Right forelimb (tissue), 1 donor: ENCODE results near the gene LARP1B.
"Not testable (repeated sequence)": the region's sequence is repeated elsewhere in the genome, so short reads cannot be mapped to it uniquely, and the experiment has no call there.

Source experiments
- DNase-seq: peaks from one replicate; pipeline ENCODE4 v3.0.0-alpha.2; 2018

Gene LARP1B

DNA sequence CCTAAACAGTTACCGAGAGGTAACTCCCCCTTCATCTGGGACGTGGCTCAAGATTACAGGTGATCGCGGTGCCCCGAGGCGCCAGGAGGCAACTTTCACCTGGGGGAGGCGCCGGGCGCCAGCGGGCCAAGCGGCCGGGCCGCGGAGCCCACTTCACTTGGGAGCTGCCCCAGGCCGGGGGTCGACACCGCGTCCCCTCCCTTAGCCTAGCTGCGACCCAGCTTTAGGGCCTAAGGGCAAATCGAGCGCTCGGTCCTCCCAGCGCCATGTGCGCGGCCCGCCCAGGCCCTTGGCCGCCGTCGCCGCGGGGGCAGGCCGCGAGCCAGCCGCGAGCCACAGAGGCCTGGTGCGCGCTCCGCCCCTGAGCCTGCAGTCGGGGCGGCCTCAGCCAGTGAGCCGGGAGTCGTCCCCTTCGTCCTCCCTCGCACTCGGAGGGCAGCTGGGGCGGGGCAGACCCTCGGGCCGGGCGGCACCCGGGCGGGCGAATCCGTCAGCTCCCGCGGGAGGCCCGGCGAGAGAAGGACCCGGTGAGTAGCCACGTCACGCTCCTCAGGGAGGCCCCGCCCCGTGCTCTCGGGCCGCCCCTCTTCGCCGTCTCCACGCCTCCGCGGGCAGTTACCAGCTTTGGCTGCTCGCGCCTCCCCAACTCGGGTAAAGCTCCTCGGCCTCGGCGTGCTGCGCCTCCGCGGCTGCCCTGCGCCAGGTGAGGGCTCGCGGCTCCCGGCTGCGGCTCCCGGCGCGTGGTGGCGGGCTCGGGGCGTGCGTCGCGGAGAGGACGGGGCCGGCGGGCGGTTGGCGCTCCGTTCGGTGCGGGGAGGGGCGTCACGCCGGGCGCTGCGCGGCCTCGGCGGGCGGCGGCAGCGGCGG is at the start of gene LARP1B:
Gene LARP1B, plus strand, starts transcription at position 614 of the 867 bp plus-strand sequence. CDS start 13,640 bp downstream, outside the sequence.
- peak; percentile 97 for DNase-seq

DNA sequence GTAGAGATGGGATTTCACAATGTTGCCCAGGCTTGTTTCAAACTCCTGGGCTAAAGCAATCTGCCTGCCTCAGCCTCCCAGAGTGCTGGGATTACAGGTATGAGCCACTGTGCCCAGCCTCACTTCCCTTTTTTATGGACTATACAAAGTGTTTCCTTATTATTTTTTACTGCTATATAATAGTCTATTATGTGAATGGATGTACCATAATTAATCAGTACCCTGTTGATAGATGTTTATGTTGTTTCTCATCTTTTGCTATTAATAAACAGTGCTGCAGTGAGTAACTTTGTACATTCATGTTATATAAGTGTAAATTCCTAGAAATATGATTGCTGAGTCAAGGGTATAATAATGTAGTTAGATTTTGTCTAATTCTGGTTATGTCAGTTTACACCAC is 35.8 kb upstream of the LARP1B start:
- no peak for DNase-seq

DNA sequence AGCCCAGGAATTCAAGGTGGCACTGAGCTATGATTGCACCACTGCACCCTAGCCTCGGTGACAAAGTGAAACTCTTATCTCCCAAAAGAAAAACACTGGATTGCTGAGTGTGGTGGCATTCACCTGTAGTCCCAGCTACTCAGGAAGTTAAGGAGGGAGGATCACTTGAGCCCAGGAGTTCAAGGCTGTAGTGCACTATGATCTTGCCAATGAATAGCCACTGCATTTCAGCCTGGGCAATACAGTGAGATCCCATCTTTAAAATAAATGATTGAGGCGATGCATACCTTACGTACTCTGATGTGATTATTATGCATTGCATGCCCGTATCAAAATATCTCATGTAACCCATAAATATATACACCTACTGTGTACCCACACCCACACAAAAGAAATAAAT is 31.2 kb upstream of the LARP1B start:
- DNase-seq = no peak

DNA sequence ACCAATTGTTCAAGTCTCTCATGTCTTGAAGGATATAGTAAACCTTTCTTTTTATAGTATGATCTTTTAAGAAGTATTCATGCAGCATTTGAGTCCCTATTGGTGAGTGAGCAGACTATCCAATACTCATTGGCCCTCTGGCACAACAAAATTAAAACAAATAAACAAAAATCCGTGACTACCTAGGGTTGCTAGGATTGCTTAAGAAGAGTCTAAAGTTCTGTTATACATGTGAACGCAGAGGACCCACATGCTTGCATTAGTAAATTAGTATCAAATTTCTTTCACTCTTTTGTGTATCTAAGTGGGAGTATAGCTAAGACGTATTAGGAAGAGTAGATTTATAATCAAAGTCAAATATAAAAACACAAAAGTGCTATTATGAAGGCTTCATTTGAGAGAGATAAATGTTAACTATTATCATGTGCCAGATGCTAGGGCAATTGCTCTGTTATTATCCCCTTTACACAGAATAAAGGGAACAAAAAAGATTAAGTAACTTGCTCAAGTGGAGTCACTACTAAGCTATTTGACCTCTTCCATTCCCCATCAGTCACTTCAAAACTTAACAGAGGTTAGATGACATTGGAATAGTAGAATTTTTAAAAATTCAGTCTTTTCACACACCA is 29.2 kb upstream of the LARP1B start:
- DNase-seq = no peak

DNA sequence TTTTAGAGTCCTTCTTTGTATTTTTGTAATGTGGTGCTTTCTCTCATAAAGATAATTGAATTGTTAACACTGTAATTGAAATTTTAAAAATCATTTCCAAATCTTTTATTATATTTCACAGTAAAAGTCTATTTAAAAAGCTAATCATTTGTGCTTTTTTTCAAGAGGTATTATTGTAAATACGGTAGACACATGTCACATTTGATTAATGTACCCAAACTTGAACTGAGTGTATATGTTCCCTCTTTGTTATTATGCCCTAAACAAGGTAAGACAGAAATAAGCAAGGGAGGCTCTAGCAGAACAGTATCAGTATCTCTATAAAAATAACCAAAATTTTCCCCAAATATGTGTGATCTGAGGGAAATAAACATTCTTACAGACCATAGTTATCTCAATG is 21.5 kb upstream of the LARP1B start:
- DNase-seq = no peak

DNA sequence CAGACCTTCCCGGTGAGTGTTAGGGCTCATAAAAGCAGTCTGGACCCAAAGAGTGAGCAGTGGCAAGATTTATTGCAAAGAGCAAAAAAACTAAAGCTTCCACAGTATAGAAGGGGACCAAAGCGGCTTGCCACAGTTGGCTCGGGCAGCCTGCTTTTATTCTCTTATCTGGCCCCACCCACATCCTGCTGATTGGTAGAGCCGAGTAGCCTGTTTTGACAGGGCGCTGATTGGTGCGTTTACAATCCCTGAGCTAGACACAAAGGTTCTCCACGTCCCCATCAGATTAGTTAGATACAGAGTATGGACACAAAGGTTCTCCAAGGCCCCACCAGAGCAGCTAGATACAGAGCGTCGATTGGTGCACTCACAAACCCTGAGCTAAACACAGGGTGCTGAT is 14.1 kb upstream of the LARP1B start:
- not testable (repeated sequence) for DNase-seq

DNA sequence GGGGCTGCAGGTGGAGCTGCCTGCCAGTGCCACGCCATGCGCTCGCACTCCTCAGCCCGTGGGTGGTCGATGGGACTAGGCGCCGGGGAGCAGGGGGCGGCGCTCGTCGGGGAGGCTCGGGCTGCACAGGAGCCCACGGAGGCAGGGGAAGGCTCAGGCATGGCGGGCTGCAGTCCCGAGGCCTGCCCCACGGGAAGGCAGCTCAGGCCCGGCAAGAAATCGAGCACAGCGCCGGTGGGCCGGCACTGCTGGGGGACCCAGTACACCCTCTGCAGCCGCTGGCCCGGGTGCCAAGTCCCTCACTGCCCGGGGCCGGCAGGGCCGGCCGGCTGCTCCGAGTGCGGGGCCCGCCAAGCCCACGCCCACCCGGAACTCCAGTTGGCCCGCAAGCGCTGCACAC is 13.6 kb upstream of the LARP1B start:
- not testable (repeated sequence) for DNase-seq

DNA sequence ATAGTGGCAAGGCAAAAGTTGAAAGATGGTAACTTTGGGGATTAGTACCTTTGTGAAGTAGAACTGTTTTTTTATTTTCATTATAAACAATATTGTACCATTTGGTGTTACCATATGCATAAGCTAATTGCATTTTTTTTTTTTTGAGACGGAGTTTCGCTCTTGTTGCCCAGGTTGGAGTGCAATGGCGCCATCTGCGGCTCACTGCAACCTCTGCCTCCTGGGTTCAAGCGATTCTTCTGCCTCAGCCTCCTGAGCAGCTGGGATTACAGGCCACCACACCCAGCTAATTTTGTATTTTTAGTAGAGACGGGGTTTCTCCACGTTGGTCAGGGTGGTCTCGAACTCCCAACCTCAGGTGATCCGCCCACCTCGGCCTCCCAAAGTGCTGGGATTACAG is 9.9 kb upstream of the LARP1B start:
- DNase-seq = not testable (repeated sequence)

DNA sequence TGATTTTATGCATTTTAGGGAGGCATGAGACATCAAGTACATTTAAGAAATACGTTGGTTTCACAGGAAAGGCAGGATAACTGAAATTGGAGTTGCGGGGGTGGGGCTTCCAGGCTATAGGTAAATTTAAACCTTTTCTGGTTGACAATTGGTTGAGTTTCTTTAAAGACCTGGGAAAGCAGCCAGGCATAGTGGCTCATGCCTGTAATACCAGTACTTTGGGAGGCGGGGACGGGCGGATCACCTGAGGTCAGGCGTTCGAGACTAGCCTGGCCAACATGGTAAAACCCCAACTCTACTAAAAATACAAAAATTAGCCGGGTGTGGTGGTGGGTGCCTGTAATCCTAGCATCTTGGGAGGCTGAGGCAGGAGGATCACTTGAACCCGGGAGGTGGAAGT is 6.2 kb upstream of the LARP1B start:
- not testable (repeated sequence) for DNase-seq

DNA sequence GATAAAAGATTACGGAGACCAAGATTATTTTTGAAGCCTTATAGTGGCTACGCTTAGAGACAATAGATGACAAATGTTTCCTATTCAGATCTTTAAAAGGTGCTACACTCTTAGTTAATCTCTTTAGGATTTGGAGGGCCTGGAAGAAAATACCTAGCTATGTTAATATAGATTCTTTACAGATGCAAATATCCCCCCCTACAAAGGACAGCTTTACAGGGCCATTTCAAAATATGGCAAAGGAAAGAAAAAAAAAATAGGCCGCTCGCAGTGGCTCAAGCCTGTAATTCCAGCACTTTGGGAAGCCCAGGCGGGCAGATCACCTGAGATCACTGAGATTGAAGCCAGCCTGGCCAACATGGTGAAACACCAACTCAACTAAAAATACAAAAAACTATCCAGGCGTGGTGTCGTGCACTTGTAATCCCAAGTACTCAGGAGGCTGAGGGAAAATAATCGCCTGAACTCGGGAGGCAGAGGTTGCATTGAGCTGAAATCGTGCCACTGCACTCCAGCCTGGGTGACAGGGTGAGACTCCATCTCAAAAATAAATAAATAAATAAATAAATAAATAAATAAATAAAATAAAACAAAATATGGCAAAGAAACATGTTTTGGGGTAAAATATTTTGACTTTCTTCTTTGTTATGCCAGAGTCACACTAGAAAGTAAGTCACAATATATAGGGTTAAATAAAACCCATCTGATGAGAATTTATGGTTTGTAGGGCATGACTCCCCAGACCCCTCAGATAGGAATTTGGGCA is 5.5 kb upstream of the LARP1B start:
- DNase-seq = not testable (repeated sequence)

DNA sequence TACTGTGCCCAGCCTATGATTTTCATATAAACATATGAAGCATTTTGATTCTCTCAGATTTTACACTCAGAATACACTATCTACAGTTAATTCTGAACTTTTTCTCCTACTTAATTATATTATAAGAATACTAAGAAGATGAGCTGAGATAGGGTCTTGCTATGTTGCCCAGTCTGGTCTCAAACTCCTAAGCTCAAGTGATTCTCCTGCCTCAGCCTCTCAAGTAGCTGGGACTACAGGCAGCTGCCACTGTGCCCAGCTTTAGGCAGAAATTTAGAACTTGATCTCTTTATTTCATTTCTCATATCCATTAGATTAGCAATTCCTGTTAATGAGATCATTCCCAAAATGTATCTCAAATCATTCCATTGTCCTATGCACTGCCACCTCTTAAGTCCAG is 4.7 kb upstream of the LARP1B start:
- no peak for DNase-seq

DNA sequence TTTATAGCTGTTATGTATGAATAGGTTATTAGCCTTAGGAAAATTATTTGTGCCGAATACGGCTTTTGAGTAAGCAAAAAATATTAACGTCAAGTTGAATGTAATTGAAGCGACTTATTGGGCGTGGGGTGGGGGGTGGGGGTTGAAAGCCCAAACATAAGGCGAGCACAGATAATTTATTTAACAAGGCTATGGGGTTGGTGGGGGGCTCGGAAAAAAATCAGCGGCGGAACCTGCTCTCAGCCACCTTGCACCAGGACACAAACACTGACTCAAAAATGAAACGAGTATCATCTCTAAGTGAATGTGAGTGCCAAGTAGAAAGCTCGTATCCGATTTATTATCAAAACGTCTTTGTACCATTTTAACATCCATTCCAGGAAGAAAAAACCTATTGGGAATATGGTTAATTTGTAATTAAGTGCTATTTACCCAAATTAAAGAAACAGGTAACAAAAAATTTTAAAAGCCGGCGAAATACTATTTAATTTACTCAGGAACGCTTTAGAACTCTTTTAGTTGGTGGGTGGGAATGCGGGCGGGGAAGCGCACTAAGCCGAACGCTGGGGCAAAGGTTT is 902 bp upstream of the LARP1B start:
- no peak for DNase-seq

DNA sequence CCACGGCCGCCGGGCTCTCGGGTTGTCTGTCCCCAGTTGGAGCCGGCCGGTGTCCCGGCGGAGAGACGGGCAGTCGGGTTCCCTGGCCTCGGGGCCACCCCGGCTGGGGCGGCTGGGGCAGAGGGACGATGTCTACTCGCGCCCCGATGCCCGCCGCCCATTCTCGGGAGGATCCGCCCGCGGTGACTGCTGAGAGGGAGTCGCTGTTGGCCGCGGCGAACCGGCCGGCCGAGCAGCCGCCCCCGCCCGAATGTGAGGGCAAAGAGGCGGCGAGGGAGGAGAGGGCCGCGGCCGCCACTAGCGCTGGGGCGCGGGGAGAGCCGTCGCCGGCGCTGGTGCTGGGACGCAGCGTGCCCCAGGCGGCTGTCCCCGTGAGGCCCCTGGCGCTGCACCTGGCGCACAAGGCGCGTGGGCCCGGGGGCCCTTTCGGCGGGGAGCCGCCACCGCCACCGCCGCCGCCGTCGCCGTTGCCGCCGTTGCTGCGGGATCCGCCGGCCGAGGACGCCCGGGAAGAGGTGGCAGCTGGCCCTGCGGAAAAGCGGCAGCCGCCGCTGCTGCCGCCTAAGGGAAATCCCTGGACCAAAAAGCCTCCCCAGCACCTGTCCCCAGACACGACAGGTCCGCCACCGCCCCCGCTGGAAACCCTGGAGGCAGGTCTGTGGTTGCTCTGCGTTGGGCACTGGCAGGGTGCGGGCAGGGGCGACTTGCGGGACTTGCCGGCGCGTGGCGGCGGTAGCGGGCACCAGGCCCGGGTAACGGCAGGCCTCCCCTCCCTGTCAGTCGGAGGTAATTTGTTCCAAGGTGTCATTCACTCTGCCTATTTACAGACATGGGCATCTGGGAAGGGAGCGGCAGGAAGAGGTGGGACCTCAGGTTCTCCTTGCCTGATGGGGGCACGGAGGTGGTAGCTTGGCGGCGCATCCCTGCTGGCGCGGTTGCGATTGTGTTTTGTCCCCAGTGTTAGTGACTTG is 739 bp downstream of the LARP1B start:
- peak; percentile 72 for DNase-seq

DNA sequence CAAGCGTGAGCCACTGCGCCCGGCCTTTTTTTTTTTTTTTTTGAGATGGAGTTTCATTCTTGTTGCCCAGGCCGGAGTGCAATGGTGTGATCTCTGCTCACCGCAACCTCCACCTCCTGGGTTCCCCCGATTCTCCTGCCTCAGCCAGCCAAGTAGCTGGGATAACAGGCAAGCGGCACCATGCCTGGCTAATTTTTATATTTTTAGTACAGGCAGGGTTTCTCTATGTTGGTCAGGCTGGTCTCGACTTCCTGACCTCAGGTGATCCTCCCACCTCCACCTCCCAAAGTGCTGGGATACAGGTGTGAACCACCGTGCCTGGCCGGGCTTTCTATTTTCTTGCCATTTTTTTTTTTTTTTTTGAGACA is 5.3 kb downstream of the LARP1B start:
- DNase-seq = not testable (repeated sequence)

DNA sequence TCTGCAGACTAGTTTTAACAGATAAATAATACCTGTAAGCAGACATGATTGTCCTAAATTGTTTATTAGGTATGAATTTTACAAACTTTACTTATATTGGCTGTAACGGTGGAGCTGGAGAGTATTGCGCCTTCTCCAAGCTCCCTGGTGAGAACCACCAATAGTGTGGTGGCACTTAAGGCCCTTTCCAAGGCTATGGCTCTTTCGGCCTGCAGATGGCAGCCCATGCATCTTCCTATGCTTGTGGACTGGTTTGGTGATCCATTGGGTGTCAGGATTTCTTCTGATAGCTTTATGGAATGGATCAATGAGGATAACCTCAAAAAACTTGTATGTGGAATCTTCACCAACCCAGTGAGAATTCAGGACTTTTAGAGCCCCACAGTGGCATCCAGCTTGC is 7.8 kb downstream of the LARP1B start:
- no peak for DNase-seq

DNA sequence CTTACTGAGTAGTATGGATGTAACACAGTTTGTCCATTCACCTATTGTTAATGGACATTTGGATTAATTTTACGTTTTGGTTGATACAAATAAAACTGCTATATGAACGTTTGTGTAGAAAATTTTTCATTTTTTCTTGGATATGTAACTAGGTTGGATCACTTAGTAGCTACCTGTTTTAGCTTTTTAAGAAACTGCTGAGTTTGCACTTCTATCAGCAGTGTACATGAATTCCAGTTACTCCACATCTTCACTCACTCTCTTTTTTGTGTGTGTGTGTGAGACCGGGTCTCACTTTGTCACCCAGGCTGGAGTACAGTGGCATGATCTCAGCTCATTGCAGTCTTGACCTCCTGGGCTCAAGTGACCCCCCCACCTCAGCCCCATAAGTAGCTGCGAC is 15.4 kb downstream of the LARP1B start:
- DNase-seq = no peak

DNA sequence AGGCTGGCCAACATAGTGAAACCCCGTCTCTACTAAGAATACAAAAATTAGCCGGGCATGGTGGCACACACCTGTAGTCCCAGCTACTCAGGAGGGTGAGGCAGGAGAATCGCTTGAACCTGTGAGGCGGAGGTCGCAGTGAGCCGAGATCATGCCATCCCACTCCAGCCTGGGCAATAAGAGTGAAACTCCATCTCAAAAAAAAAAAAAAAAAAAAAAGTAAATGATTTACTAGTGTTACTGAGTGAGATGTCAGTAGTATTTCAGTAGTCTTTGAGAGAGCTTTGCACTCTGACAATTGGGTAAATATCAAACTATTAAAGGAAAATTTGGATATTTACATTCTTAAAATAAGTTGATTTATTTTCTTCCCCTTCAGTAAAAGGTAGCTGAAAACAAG is 34.2 kb downstream of the LARP1B start:
- DNase-seq = not testable (repeated sequence)

DNA sequence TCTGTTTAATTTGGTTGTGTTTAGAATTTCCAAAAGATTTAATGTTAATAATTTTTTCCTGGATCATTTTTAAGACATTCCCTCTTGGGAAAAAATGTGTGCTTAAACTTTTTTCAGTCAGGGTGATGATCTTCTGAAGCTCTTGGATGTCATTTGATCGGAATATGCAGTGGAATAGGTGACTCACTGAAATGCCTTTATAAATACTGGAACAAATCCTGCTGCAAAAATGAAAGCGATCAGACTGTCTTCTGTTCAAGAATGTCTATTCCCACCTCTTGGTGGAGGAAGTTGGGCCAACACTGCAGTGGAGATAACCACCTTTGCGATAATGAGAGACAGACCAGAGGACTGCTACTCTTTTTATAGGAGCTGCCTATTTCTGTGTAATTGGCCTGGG is 46.7 kb downstream of the LARP1B start:
- DNase-seq = no peak

DNA sequence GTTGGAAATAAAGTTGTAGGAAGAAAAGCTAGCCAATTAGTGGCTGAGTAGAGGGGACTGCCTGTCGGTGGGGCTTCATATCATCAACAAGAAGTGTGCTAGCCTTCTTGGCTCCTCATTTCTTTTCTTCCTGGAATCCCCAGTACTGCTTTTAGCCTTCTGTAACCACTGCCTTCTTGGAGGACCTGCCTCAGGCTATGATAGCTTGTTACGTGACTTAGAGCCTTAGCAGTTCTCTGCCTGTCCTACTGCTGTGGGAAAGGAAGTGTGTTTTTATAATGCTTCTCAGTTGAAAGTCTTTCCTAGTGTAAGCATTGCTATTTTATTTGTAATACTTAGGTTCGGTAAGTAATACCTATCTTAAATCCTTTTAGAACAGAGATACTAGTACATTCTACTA is 61.9 kb downstream of the LARP1B start:
- DNase-seq = no peak

DNA sequence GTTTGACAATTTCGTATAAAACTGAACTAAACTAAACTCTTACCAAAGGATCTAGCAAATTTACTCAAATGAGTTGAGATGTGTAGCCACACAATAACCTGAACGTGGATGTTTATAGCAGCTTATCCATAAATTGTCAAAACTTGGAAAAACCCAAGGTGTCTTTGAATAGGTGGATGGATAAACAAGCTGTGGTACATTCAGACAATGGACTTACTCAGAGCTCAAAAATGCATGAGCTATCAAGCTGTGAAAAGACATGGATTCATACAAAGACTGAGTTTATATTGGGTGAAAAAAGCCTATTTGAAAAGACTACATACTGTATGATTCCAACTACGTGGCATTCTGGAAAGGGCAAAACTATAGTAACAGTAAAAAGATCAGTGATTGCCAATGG is 69.5 kb downstream of the LARP1B start:
- no peak for DNase-seq

DNA sequence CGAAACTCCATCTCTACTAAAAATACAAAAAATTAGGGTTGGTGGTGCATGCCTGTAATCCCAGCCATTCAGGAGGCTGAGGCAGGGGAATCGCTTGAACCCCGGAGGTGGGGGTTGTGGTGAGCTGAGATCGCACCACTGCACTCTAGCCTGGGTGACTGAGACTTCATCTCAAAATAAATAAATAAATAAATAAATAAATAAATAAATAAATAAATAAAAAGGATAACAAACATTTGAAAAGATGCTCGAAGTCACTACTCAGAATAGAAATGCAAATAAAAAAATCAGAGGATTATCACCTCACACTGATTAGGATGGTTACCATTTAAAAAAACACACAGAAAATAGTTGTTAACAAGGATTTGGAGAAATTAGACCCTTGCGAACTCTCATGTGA is 73.8 kb downstream of the LARP1B start:
- DNase-seq = no peak

DNA sequence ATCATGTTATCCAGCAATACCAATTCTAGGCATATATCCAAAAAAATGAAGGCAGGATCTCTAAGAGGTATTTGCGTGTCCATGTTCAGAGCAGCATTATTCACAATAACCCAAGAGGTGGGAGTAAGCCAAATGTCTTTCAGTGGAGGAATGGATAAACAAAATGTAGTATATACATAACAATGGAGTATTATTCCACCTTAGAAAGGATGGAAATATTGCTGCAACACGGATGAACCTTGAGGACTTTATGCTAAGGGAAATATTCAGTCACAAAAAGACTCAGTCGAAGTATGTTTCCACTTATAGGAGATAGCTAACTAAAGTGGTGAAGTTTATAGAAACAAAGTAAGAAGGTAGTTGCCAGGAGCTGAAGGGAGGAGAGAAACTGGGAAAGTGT is 74.3 kb downstream of the LARP1B start:
- DNase-seq = no peak
